GM23338 (cell line): ENCODE results near the gene UBAC2. TPM values are rescaled to one million over a fixed set of nuclear protein-coding genes. Genes with fewer than 3 reads are reported as not detected.

Source experiments
- ATAC-seq: fragments of 200-7000 bp; cut with Tn5 transposase; 3 replicates; pipeline ENCODE4 v1.9.1; 2020
- DNase-seq: peaks from one replicate; pipeline ENCODE4 v3.0.0-alpha.2; 2015; ENCODE audit warnings: low spot score
- H2AFZ ChIP-seq: fragments of 200-600 bp; sonication (generic); 2 replicates; pipeline ENCODE4 v1.8.0; 2016; ENCODE audit warnings: antibody characterized with exemption, mild to moderate bottlenecking, moderate library complexity
- H3F3A ChIP-seq: fragments of 200-600 bp; sonication (generic); replicated peaks from 2 replicates; pipeline ENCODE4 v1.8.0; 2017; ENCODE audit warnings: antibody characterized with exemption, mixed run types, low read depth
- H3K27ac ChIP-seq: fragments of 200-600 bp; sonication (generic); 2 replicates; pipeline ENCODE4 v1.6.1; 2016; ENCODE audit warnings: low read depth
- H3K27me3 ChIP-seq: fragments of 200-600 bp; sonication (generic); 2 replicates; pipeline ENCODE4 v1.8.0; 2016; ENCODE audit warnings: mild to moderate bottlenecking, mixed run types, moderate library complexity; ENCODE audit not compliant: insufficient read depth
- H3K36me3 ChIP-seq: fragments of 200-600 bp; sonication (generic); 2 replicates; pipeline ENCODE4 v1.8.0; 2016; ENCODE audit warnings: mild to moderate bottlenecking; ENCODE audit not compliant: insufficient read depth
- H3K4me1 ChIP-seq: fragments of 200-600 bp; sonication (generic); 2 replicates; pipeline ENCODE4 v1.8.0; 2016; ENCODE audit warnings: mild to moderate bottlenecking, moderate library complexity; ENCODE audit not compliant: insufficient read depth
- H3K4me2 ChIP-seq: fragments of 200-600 bp; sonication (generic); 2 replicates; pipeline ENCODE4 v1.7.1; 2017; ENCODE audit warnings: mixed run types
- H3K4me3 ChIP-seq: fragments of 200-600 bp; sonication (generic); 2 replicates; pipeline ENCODE4 v1.6.1; 2016; ENCODE audit warnings: mixed run types
- H3K79me2 ChIP-seq: fragments of 200-600 bp; sonication (generic); replicated peaks from 2 replicates; pipeline ENCODE4 v1.8.0; 2017; ENCODE audit warnings: mild to moderate bottlenecking; ENCODE audit not compliant: insufficient read depth
- H3K9me2 ChIP-seq: fragments of 200-600 bp; sonication (generic); 2 replicates; pipeline ENCODE4 v1.8.0; 2017; ENCODE audit not compliant: insufficient read depth
- H4K20me1 ChIP-seq: fragments of 200-600 bp; sonication (generic); replicated peaks from 2 replicates; pipeline ENCODE4 v1.8.0; 2017; ENCODE audit warnings: mild to moderate bottlenecking; ENCODE audit not compliant: insufficient read depth
- H3K27ac Mint-ChIP-seq: 2 replicates; pipeline ENCODE4 v1.8.0; 2020; ENCODE audit warnings: inconsistent platforms, mild to moderate bottlenecking, moderate library complexity, mixed read lengths
- H3K27me3 Mint-ChIP-seq: 3 replicates; pipeline ENCODE4 v1.8.0; 2022; ENCODE audit warnings: low read depth, mild to moderate bottlenecking, moderate library complexity, mixed read lengths, inconsistent platforms; ENCODE audit not compliant: insufficient read depth, poor library complexity
- H3K36me3 Mint-ChIP-seq: 3 replicates; pipeline ENCODE4 v1.8.0; 2021; ENCODE audit warnings: low read depth, mild to moderate bottlenecking, inconsistent platforms, moderate library complexity, mixed read lengths
- H3K4me1 Mint-ChIP-seq: 3 replicates; pipeline ENCODE4 v1.8.0; 2020; ENCODE audit warnings: mild to moderate bottlenecking, inconsistent platforms, mixed read lengths
- H3K4me3 Mint-ChIP-seq: 3 replicates; pipeline ENCODE4 v1.8.0; 2021; ENCODE audit warnings: moderate library complexity, mild to moderate bottlenecking, inconsistent platforms, mixed read lengths
- H3K9me3 Mint-ChIP-seq: 3 replicates; pipeline ENCODE4 v1.8.0; 2020; ENCODE audit warnings: moderate library complexity, mild to moderate bottlenecking, inconsistent platforms, mixed read lengths
- CREB1 ChIP-seq: fragments of 250-450 bp; sonication (Bioruptor Pico); IDR thresholded peaks from 2 replicates; pipeline ENCODE4 v1.5.0; 2020; ENCODE audit warnings: low read depth, mild to moderate bottlenecking, moderate library complexity
- EZH2phosphoT487 ChIP-seq: fragments of 200-600 bp; sonication (generic); IDR thresholded peaks from one replicate; pipeline ENCODE4 v1.8.1; 2018; ENCODE audit warnings: antibody characterized with exemption; ENCODE audit not compliant: unreplicated experiment
- JUNB ChIP-seq: IDR thresholded peaks from one replicate; pipeline ENCODE4 v1.6.1; 2016; ENCODE audit warnings: antibody characterized with exemption; ENCODE audit not compliant: unreplicated experiment
- NANOG ChIP-seq: IDR thresholded peaks from 2 replicates; pipeline ENCODE4 v1.6.1; 2016; ENCODE audit warnings: antibody characterized with exemption, borderline replicate concordance
- POLR2AphosphoS5 ChIP-seq: IDR thresholded peaks from 2 replicates; pipeline ENCODE4 v1.6.1; 2016; ENCODE audit warnings: antibody characterized with exemption, low read depth
- REST ChIP-seq: IDR thresholded peaks from one replicate; pipeline ENCODE4 v1.6.1; 2018; ENCODE audit warnings: antibody characterized with exemption; ENCODE audit not compliant: unreplicated experiment
- STAT1 ChIP-seq: IDR thresholded peaks from one replicate; pipeline ENCODE4 v1.6.1; 2016; ENCODE audit warnings: antibody characterized with exemption; ENCODE audit not compliant: unreplicated experiment
- ZNF114 ChIP-seq: fragments of 250-450 bp; sonication (Bioruptor Pico); IDR thresholded peaks from 2 replicates; pipeline ENCODE4 v1.5.0; 2020; ENCODE audit warnings: mild to moderate bottlenecking, moderate library complexity
- ZNF462 ChIP-seq: fragments of 250-450 bp; sonication (Bioruptor Pico); IDR thresholded peaks from 2 replicates; pipeline ENCODE4 v1.5.0; 2020; ENCODE audit warnings: mild to moderate bottlenecking, moderate library complexity
- polyA plus RNA-seq: library from polyadenylated mRNA; unstranded; fragments of >200 nt; fragmentation: Nextera tagmentation; extraction: Ambion mirVana; gene quantifications from 2 replicates; pipeline ENCODE4 v1.2.1, GENCODE V29; 2016
- total RNA-seq: library from RNA; depleted of rRNA; stranded (reverse); fragments of >200 nt; shearing (Covaris generic); gene quantifications from 2 replicates; pipeline ENCODE4 v1.2.3, GENCODE V29; 2014
- TF ChIP-seq, protein P1 (sequence below), 2 experiments: fragments of 200-600 bp in 1 of 2; sonication (generic) in 1 of 2; conservative IDR thresholded peaks; 2 replicates each; pipeline versions ENCODE4 v1.5.1 to v1.6.1; 2016 to 2017; ENCODE audit warnings: antibody characterized with exemption in 2 of 2, low read depth in 2 of 2, mild to moderate bottlenecking in 2 of 2, moderate library complexity in 1 of 2

The UBAC2 gene
- total and polyA plus RNA-seq, 2 experiments from 2014 or later, result 37.9 to 76.9 TPM

- Mint-ChIP-seq H3K4me3 (no peak overlapping the region), H3K36me3 (peaks cover 12% of the 10 kb centered on the region; the same call in 2 of the 3 replicates), H3K27me3 (peaks cover 13% of the 10 kb centered on the region), H3K9me3 (no peaks in the 10 kb centered on the region), H3K27ac (no peak overlapping the region), H3K4me1 (peaks cover 16% of the 10 kb centered on the region)
- H3K27me3 ChIP-seq, result no peaks in the 10 kb centered on the region
- H3K4me2 ChIP-seq, result no peak overlapping the region
- H3K27ac ChIP-seq, result no peak overlapping the region
- no peaks in the 10 kb centered on the region for H3K9me2 ChIP-seq
- no peak for TF ChIP-seq STAT1
- no peak for TF ChIP-seq JUNB
- no peak for TF ChIP-seq REST
- no peak for TF ChIP-seq NANOG
- TF ChIP-seq ZNF462 (CRISPR knock-in tag), result no peak
- no peak for TF ChIP-seq EZH2phosphoT487
- TF ChIP-seq, protein P1, sequence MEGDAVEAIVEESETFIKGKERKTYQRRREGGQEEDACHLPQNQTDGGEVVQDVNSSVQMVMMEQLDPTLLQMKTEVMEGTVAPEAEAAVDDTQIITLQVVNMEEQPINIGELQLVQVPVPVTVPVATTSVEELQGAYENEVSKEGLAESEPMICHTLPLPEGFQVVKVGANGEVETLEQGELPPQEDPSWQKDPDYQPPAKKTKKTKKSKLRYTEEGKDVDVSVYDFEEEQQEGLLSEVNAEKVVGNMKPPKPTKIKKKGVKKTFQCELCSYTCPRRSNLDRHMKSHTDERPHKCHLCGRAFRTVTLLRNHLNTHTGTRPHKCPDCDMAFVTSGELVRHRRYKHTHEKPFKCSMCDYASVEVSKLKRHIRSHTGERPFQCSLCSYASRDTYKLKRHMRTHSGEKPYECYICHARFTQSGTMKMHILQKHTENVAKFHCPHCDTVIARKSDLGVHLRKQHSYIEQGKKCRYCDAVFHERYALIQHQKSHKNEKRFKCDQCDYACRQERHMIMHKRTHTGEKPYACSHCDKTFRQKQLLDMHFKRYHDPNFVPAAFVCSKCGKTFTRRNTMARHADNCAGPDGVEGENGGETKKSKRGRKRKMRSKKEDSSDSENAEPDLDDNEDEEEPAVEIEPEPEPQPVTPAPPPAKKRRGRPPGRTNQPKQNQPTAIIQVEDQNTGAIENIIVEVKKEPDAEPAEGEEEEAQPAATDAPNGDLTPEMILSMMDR (conservative IDR thresholded peaks at IDR 0.05; ENCODE audit: low read depth in 2 of 2), result no peak
- no peak for TF ChIP-seq CREB1 (CRISPR knock-in tag)
- TF ChIP-seq ZNF114 (CRISPR knock-in tag), result no peak
- no peak for TF ChIP-seq POLR2AphosphoS5
- H3K36me3 ChIP-seq, result peaks cover 3% of the 10 kb centered on the region; the same call in 1 of the 2 replicates
- H2AFZ ChIP-seq, result no peak overlapping the region
- H3K4me3 ChIP-seq, result no peak overlapping the region
- no peaks in the 10 kb centered on the region for H3F3A ChIP-seq
- no peaks in the 10 kb centered on the region for H4K20me1 ChIP-seq
- DNase-seq, result no peak
- no peak for ATAC-seq
- H3K4me1 ChIP-seq, result peaks cover 14% of the 10 kb centered on the region
- H3K79me2 ChIP-seq, result no peaks in the 10 kb centered on the region
Observed at GRCh38 chr13:99374169-99374991, 173.7 kb downstream of the UBAC2 start.
